HepG2 (cell line): ENCODE results near the gene CYP27B1. TPM values are rescaled to one million over a fixed set of nuclear protein-coding genes. Genes with fewer than 3 reads are reported as not detected.

Experiments used
- BCL6 ChIP-seq: IDR thresholded peaks from 2 replicates; pipeline ENCODE4 v1.6.1; 2016; ENCODE audit warnings: missing genetic modification reagents, missing compliant biosample characterization
- BRCA1 ChIP-seq: sonication (generic); formaldehyde crosslinking; IDR thresholded peaks from 2 replicates; pipeline ENCODE4 v1.4.0; 2020; ENCODE audit warnings: missing genetic modification reagents
- FOSL1 ChIP-seq: sonication (generic); formaldehyde crosslinking; IDR thresholded peaks from 2 replicates; pipeline ENCODE4 v1.9.0; 2021; ENCODE audit warnings: missing genetic modification reagents, borderline replicate concordance
- FOXJ3 ChIP-seq: sonication (generic); formaldehyde crosslinking; IDR thresholded peaks from 2 replicates; pipeline ENCODE4 v1.4.0; 2020; ENCODE audit warnings: missing genetic modification reagents, mild to moderate bottlenecking, borderline replicate concordance
- FOXP4 ChIP-seq: sonication (generic); formaldehyde crosslinking; IDR thresholded peaks from 2 replicates; pipeline ENCODE4 v1.4.0; 2020; ENCODE audit warnings: missing genetic modification reagents
- GLMP ChIP-seq: sonication (generic); formaldehyde crosslinking; IDR thresholded peaks from 2 replicates; pipeline ENCODE4 v1.9.0; 2021; ENCODE audit warnings: missing genetic modification reagents, mild to moderate bottlenecking, borderline replicate concordance
- GPN1 ChIP-seq: sonication (generic); formaldehyde crosslinking; IDR thresholded peaks from 2 replicates; pipeline ENCODE4 v1.5.1; 2020; ENCODE audit warnings: missing genetic modification reagents, borderline replicate concordance
- HDAC2 ChIP-seq: sonication (generic); formaldehyde crosslinking; IDR thresholded peaks from 2 replicates; pipeline ENCODE4 v1.4.0; 2020; ENCODE audit warnings: missing genetic modification reagents
- HNRNPH1 ChIP-seq: fragments of 200-400 bp; formaldehyde crosslinking; optimal IDR thresholded peaks from 2 replicates; pipeline ENCODE3; 2017; ENCODE audit warnings: mild to moderate bottlenecking, low read depth, low read length
- NFRKB ChIP-seq: fragments of 450-650 bp; IDR thresholded peaks from 2 replicates; pipeline ENCODE4 v1.6.1; 2017
- PRDM10 ChIP-seq: sonication (generic); formaldehyde crosslinking; IDR thresholded peaks from 2 replicates; pipeline ENCODE4 v1.4.0; 2020; ENCODE audit warnings: low read depth, missing genetic modification reagents
- STAG1 ChIP-seq: sonication (generic); formaldehyde crosslinking; IDR thresholded peaks from 2 replicates; pipeline ENCODE4 v1.4.0; 2020; ENCODE audit warnings: missing genetic modification reagents
- TBP ChIP-seq: sonication (generic); formaldehyde crosslinking; IDR thresholded peaks from 2 replicates; pipeline ENCODE4 v1.5.0; 2020; ENCODE audit warnings: missing genetic modification reagents
- ZNF124 ChIP-seq: sonication (generic); formaldehyde crosslinking; IDR thresholded peaks from 2 replicates; pipeline ENCODE4 v1.4.0; 2020; ENCODE audit warnings: missing genetic modification reagents
- ZNF558 ChIP-seq: sonication (generic); formaldehyde crosslinking; IDR thresholded peaks from 2 replicates; pipeline ENCODE4 v1.9.0; 2022; ENCODE audit warnings: mild to moderate bottlenecking, missing genetic modification reagents, borderline replicate concordance
- ZNF609 ChIP-seq: sonication (generic); formaldehyde crosslinking; IDR thresholded peaks from 2 replicates; pipeline ENCODE4 v1.4.0; 2020; ENCODE audit warnings: mild to moderate bottlenecking, missing genetic modification reagents, borderline replicate concordance
- ZNF792 ChIP-seq: IDR thresholded peaks from 2 replicates; pipeline ENCODE4 v1.6.1; 2016
- ZSCAN31 ChIP-seq: sonication (generic); formaldehyde crosslinking; IDR thresholded peaks from 2 replicates; pipeline ENCODE4 v1.5.0; 2020; ENCODE audit warnings: low read depth, mild to moderate bottlenecking, missing genetic modification reagents
- polyA plus RNA-seq, 8 experiments: library from polyadenylated mRNA; depleted of rRNA in 3 of 8; stranded (reverse) in 7 of 8; unstranded in 1 of 8; fragments of >200 nt; fragmentation: Illumina TruSeq in 4 of 8; extraction: Trizol in 4 of 8; gene quantifications; 2 replicates each; pipeline versions ENCODE4 v1.2.1 to v1.2.3, GENCODE V29; 2011 to 2016; ENCODE audit warnings: low read depth in 4 of 8, missing spikeins in 1 of 8, mixed read lengths in 1 of 8; ENCODE audit not compliant: insufficient read depth in 1 of 8
- total RNA-seq, 5 experiments: library from RNA; depleted of rRNA; stranded (reverse); fragments of >200 nt; fragmentation: Illumina TruSeq; extraction: Trizol; gene quantifications; 2 replicates each; pipeline ENCODE4 v1.2.3, GENCODE V29; 2016; ENCODE audit warnings: low read depth in 1 of 5

The CYP27B1 gene
- total and polyA plus RNA-seq, 2 of the 13 experiments (the other 11 are each of a cell fraction or from before 2014, with no cell fraction given): 2.3 to 3.0 TPM

- TF ChIP-seq GLMP (no peak), ZNF609 (no peak), NFRKB (no peak), ZSCAN31 (CRISPR knock-in tag) (no peak), STAG1 (CRISPR knock-in tag) (peak; percentile 38), ZNF124 (CRISPR knock-in tag) (no peak), FOXP4 (peak; percentile 32; the same call in 1 of the 2 replicates), BRCA1 (no peak), HNRNPH1 (no peak), GPN1 (CRISPR knock-in tag) (no peak), TBP (CRISPR knock-in tag) (no peak), PRDM10 (CRISPR knock-in tag) (no peak), BCL6 (CRISPR knock-in tag) (no peak), HDAC2 (CRISPR knock-in tag) (peak; percentile 24; the same call in 1 of the 2 replicates), FOSL1 (no peak), FOXJ3 (no peak), ZNF792 (no peak), ZNF558 (CRISPR knock-in tag) (no peak)
Measured at GRCh38 chr12:57765003-57765697, 1.7 kb downstream of the CYP27B1 start (continued).
